NCI-H446 treated with DMSO at 0.1 percent for 48 hours (cell line): ENCODE results near the gene JADE1.

ENCODE experiments used
- DNase-seq: peaks from one replicate; lab custom pipeline; 2025; lab: John Stamatoyannopoulos, UW

The JADE1 gene

DNA sequence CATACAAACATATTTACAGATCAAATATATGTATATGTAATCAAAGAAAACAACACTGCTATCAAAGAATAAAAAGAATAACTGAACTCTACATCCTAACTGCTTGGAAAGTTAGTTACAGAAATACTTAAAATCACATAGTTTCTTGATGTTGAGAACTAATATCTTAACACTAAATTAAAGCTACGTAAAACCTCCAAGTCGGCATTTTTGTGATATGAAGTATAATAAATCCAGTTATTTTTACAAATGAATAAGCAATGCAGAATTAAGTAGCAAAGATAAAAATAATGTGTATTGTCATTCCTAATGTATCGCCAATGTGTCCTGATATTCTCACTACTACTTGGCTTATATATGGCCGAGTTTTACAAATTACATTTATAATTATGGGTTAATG, 68.4 kb downstream of the JADE1 start:
- no peak for DNase-seq

GRCh38 chr4:128879283-128879682, 69.8 kb downstream of the JADE1 start:
- no peak for DNase-seq

DNA sequence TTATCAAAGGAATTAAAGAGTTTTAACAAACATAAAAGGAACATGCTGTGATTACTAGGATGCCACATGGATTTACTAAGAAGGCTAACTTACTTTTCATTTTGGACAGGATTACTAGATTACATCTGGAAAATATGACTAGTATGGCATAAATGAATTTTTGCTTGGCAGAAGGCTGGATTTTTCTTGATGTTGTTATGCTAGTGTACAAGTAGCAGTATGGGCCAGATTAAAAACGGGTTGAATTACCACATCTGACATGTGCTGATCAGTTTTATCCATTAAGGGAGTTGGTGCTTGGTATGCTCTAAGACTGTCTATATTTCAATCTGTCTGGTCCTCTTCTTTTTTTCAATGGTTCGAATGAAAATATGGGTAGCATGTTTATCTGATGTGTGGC, 70.5 kb downstream of the JADE1 start:
- no peak for DNase-seq

DNA sequence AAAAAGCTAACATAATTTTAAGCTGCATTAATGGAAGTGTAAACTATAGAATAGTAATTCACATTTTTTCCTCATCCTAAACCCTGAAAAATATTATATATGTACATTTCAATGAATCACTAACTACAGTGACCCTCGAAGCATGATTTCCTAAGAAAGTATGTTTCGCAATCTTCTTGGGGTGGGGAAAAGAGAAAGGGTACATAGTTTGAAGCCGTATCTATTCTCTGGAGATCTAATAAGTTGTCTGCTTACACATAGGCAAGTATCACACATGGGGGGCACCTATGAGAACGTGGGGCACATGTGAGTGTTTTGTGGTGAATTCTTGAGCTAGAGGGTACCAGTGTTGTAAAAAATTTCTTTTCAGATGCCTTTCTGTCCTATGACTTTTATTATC, 71.2 kb downstream of the JADE1 start:
- DNase-seq = no peak

GRCh38 chr4:128904821-128905220, 95.3 kb downstream of the JADE1 start:
- no peak for DNase-seq

DNA sequence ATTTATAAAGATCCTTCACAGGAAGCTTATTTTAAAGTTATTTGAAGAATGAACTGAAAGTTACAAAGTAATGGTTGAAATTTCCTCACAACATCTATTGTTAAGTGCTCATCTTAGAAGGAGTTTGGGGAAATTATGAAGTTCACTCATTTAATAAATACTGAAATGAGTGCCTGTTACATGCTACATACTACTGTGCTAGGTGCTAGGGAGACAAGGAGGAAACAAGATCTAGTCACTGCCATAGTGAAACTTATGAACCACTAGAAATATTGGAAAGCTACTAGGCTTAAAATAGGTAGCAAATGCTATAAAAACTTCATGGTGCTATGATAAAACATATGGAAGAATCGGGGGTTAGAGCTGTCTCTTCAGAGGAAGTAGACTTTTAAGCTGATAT, 97.1 kb downstream of the JADE1 start:
- DNase-seq = no peak

DNA sequence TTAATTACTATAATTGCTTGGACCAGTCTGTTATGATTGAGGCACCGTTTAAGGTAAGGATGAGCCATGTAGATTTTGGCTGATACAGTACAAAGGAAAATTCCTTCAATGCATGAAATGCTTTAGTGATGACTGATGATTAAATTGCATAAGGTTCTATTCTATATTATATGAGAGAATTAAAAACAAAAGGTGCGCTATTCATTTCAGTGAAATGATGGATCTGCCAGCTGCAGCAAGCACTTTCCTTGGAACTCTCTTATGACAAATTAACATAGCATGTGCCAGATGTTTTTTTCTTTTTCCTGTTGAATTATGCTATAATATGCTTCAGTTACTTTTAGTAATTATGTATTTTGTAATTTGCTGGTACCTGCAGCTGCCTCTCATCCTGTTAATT, 98.5 kb downstream of the JADE1 start:
- DNase-seq = no peak

- no peak for DNase-seq
Measured at GRCh38 chr4:128908735-128909134, 99.2 kb downstream of the JADE1 start.

DNA sequence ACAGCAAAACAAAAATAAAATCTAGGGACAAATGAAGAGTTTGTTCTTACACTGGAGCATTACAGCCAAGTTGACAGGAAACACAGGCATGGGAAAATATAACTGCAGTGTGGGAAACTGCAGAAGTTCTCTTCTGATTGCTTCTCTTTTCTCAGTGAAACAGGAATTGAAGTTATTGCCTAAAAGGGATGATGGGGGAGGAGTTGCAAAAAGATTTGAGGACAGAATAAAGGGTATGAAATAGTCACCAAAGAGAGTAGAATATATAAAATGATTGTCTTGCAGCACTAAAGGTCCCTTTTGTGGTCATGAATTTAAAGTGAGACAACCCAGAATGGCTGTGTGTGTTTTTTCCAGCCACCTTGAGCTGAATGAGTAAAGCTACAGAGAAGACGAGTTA, 103.7 kb downstream of the JADE1 start:
- DNase-seq = no peak

DNA sequence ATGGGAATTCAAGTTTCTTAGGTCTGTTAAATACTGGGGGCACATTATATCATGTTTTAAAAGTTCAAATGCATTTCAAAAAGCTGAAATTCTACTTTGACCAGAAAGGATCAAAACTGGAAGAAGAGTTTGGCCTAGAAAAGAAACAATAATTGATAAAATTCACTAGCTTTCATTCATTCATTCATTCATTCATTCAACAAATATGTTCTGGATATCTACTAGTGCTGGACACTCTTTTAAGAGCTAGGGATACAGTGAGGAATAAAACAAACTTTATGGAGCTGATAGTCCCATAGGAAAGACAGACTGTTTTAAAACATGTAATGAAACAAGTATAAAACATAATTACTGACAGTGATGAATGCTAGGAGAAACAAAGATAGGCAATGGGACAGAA, 106.0 kb downstream of the JADE1 start:
- DNase-seq = no peak

- no peak for DNase-seq
Measured at GRCh38 chr4:128916832-128917231, 107.3 kb downstream of the JADE1 start.

GRCh38 chr4:128917781-128918180, 108.3 kb downstream of the JADE1 start:
- DNase-seq = no peak

GRCh38 chr4:128921954-128922353, 112.5 kb downstream of the JADE1 start:
- DNase-seq = no peak
